GM23338 (cell line): ENCODE results near the gene GBX1. TPM values are rescaled to one million over a fixed set of nuclear protein-coding genes. Genes with fewer than 3 reads are reported as not detected.

ENCODE experiments used
- ATAC-seq: fragments of 200-7000 bp; cut with Tn5 transposase; 3 replicates; pipeline ENCODE4 v1.9.1; 2020
- DNase-seq: peaks from one replicate; pipeline ENCODE4 v3.0.0-alpha.2; 2015; ENCODE audit warnings: low spot score
- H2AFZ ChIP-seq: fragments of 200-600 bp; sonication (generic); 2 replicates; pipeline ENCODE4 v1.8.0; 2016; ENCODE audit warnings: antibody characterized with exemption, mild to moderate bottlenecking, moderate library complexity
- H3F3A ChIP-seq: fragments of 200-600 bp; sonication (generic); replicated peaks from 2 replicates; pipeline ENCODE4 v1.8.0; 2017; ENCODE audit warnings: antibody characterized with exemption, mixed run types, low read depth
- H3K27ac ChIP-seq: fragments of 200-600 bp; sonication (generic); 2 replicates; pipeline ENCODE4 v1.6.1; 2016; ENCODE audit warnings: low read depth
- H3K27me3 ChIP-seq: fragments of 200-600 bp; sonication (generic); 2 replicates; pipeline ENCODE4 v1.8.0; 2016; ENCODE audit warnings: mild to moderate bottlenecking, mixed run types, moderate library complexity; ENCODE audit not compliant: insufficient read depth
- H3K36me3 ChIP-seq: fragments of 200-600 bp; sonication (generic); 2 replicates; pipeline ENCODE4 v1.8.0; 2016; ENCODE audit warnings: mild to moderate bottlenecking; ENCODE audit not compliant: insufficient read depth
- H3K4me1 ChIP-seq: fragments of 200-600 bp; sonication (generic); 2 replicates; pipeline ENCODE4 v1.8.0; 2016; ENCODE audit warnings: mild to moderate bottlenecking, moderate library complexity; ENCODE audit not compliant: insufficient read depth
- H3K4me2 ChIP-seq: fragments of 200-600 bp; sonication (generic); 2 replicates; pipeline ENCODE4 v1.7.1; 2017; ENCODE audit warnings: mixed run types
- H3K4me3 ChIP-seq: fragments of 200-600 bp; sonication (generic); 2 replicates; pipeline ENCODE4 v1.6.1; 2016; ENCODE audit warnings: mixed run types
- H3K79me2 ChIP-seq: fragments of 200-600 bp; sonication (generic); replicated peaks from 2 replicates; pipeline ENCODE4 v1.8.0; 2017; ENCODE audit warnings: mild to moderate bottlenecking; ENCODE audit not compliant: insufficient read depth
- H3K9me2 ChIP-seq: fragments of 200-600 bp; sonication (generic); 2 replicates; pipeline ENCODE4 v1.8.0; 2017; ENCODE audit not compliant: insufficient read depth
- H4K20me1 ChIP-seq: fragments of 200-600 bp; sonication (generic); replicated peaks from 2 replicates; pipeline ENCODE4 v1.8.0; 2017; ENCODE audit warnings: mild to moderate bottlenecking; ENCODE audit not compliant: insufficient read depth
- H3K27ac Mint-ChIP-seq: 2 replicates; pipeline ENCODE4 v1.8.0; 2020; ENCODE audit warnings: inconsistent platforms, mild to moderate bottlenecking, moderate library complexity, mixed read lengths
- H3K27me3 Mint-ChIP-seq: 3 replicates; pipeline ENCODE4 v1.8.0; 2022; ENCODE audit warnings: low read depth, mild to moderate bottlenecking, moderate library complexity, mixed read lengths, inconsistent platforms; ENCODE audit not compliant: insufficient read depth, poor library complexity
- H3K36me3 Mint-ChIP-seq: 3 replicates; pipeline ENCODE4 v1.8.0; 2021; ENCODE audit warnings: low read depth, mild to moderate bottlenecking, inconsistent platforms, moderate library complexity, mixed read lengths
- H3K4me1 Mint-ChIP-seq: 3 replicates; pipeline ENCODE4 v1.8.0; 2020; ENCODE audit warnings: mild to moderate bottlenecking, inconsistent platforms, mixed read lengths
- H3K4me3 Mint-ChIP-seq: 3 replicates; pipeline ENCODE4 v1.8.0; 2021; ENCODE audit warnings: moderate library complexity, mild to moderate bottlenecking, inconsistent platforms, mixed read lengths
- H3K9me3 Mint-ChIP-seq: 3 replicates; pipeline ENCODE4 v1.8.0; 2020; ENCODE audit warnings: moderate library complexity, mild to moderate bottlenecking, inconsistent platforms, mixed read lengths
- CREB1 ChIP-seq: fragments of 250-450 bp; sonication (Bioruptor Pico); IDR thresholded peaks from 2 replicates; pipeline ENCODE4 v1.5.0; 2020; ENCODE audit warnings: low read depth, mild to moderate bottlenecking, moderate library complexity
- ETS1 ChIP-seq: IDR thresholded peaks from 2 replicates; pipeline ENCODE4 v1.6.1; 2016; ENCODE audit warnings: antibody characterized with exemption
- EZH2 ChIP-seq: fragments of 200-600 bp; sonication (generic); IDR thresholded peaks from one replicate; pipeline ENCODE4 v1.8.0; 2017; ENCODE audit warnings: antibody characterized with exemption, mild to moderate bottlenecking, low read depth; ENCODE audit not compliant: unreplicated experiment
- EZH2phosphoT487 ChIP-seq: fragments of 200-600 bp; sonication (generic); IDR thresholded peaks from one replicate; pipeline ENCODE4 v1.8.1; 2018; ENCODE audit warnings: antibody characterized with exemption; ENCODE audit not compliant: unreplicated experiment
- JUNB ChIP-seq: IDR thresholded peaks from one replicate; pipeline ENCODE4 v1.6.1; 2016; ENCODE audit warnings: antibody characterized with exemption; ENCODE audit not compliant: unreplicated experiment
- NANOG ChIP-seq: IDR thresholded peaks from 2 replicates; pipeline ENCODE4 v1.6.1; 2016; ENCODE audit warnings: antibody characterized with exemption, borderline replicate concordance
- POLR2AphosphoS5 ChIP-seq: IDR thresholded peaks from 2 replicates; pipeline ENCODE4 v1.6.1; 2016; ENCODE audit warnings: antibody characterized with exemption, low read depth
- REST ChIP-seq: IDR thresholded peaks from one replicate; pipeline ENCODE4 v1.6.1; 2018; ENCODE audit warnings: antibody characterized with exemption; ENCODE audit not compliant: unreplicated experiment
- STAT1 ChIP-seq: IDR thresholded peaks from one replicate; pipeline ENCODE4 v1.6.1; 2016; ENCODE audit warnings: antibody characterized with exemption; ENCODE audit not compliant: unreplicated experiment
- ZNF114 ChIP-seq: fragments of 250-450 bp; sonication (Bioruptor Pico); IDR thresholded peaks from 2 replicates; pipeline ENCODE4 v1.5.0; 2020; ENCODE audit warnings: mild to moderate bottlenecking, moderate library complexity
- ZNF331 ChIP-seq: fragments of 250-450 bp; sonication (Bioruptor Pico); IDR thresholded peaks from 2 replicates; pipeline ENCODE4 v1.5.0; 2020; ENCODE audit warnings: low read depth, mild to moderate bottlenecking, moderate library complexity
- polyA plus RNA-seq: library from polyadenylated mRNA; unstranded; fragments of >200 nt; fragmentation: Nextera tagmentation; extraction: Ambion mirVana; gene quantifications from 2 replicates; pipeline ENCODE4 v1.2.1, GENCODE V29; 2016
- total RNA-seq: library from RNA; depleted of rRNA; stranded (reverse); fragments of >200 nt; shearing (Covaris generic); gene quantifications from 2 replicates; pipeline ENCODE4 v1.2.3, GENCODE V29; 2014
- TF ChIP-seq, protein P1 (sequence below): fragments of 250-450 bp; sonication (Bioruptor Pico); IDR thresholded peaks from 2 replicates; pipeline ENCODE4 v1.5.0; 2020; ENCODE audit warnings: mild to moderate bottlenecking, moderate library complexity
- TF ChIP-seq, protein P2 (sequence below), 2 experiments: fragments of 200-600 bp in 1 of 2; sonication (generic) in 1 of 2; conservative IDR thresholded peaks; 2 replicates each; pipeline versions ENCODE4 v1.5.1 to v1.6.1; 2016 to 2017; ENCODE audit warnings: antibody characterized with exemption in 2 of 2, low read depth in 2 of 2, mild to moderate bottlenecking in 2 of 2, moderate library complexity in 1 of 2

GBX1 gene
- total and polyA plus RNA-seq, 2 experiments from 2014 or later, result 0.24 TPM; not detected in 1

DNA sequence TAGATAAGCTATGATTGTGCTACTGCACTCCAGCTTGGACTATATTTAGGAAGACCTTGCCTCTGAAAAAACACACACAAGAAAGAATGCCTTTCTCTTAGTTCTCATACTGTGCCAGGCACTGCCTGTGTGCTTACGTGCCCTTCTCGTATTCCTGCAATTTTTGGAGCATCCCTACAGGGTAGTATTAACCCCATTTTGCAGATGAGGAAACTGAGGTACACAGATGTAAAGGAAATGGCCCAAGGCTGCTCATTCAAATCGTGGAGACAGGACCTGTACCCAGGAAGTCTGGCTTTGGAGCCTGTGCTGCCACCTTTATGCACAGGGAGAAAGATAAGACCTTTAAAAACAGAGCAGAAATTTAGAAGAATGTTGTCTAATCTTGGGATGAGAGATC lies 64.5 kb downstream of the GBX1 start:
- H3K36me3 ChIP-seq, result no peaks in the 10 kb centered on the region
- H3K9me2 ChIP-seq, result no peaks in the 10 kb centered on the region
- H3K4me1 ChIP-seq, result peaks cover 52% of the 10 kb centered on the region
- H3K27me3 ChIP-seq, result no peaks in the 10 kb centered on the region
- peaks cover 71% of the 10 kb centered on the region for H3K79me2 ChIP-seq
- H2AFZ ChIP-seq, result no peak overlapping the region
- TF ChIP-seq CREB1 (CRISPR knock-in tag) (no peak), NANOG (no peak), EZH2phosphoT487 (no peak), ZNF114 (CRISPR knock-in tag) (no peak), ZNF331 (CRISPR knock-in tag) (no peak), JUNB (no peak), POLR2AphosphoS5 (no peak), EZH2 (no peak), ETS1 (no peak), STAT1 (no peak), REST (no peak)
- TF ChIP-seq, protein P1, sequence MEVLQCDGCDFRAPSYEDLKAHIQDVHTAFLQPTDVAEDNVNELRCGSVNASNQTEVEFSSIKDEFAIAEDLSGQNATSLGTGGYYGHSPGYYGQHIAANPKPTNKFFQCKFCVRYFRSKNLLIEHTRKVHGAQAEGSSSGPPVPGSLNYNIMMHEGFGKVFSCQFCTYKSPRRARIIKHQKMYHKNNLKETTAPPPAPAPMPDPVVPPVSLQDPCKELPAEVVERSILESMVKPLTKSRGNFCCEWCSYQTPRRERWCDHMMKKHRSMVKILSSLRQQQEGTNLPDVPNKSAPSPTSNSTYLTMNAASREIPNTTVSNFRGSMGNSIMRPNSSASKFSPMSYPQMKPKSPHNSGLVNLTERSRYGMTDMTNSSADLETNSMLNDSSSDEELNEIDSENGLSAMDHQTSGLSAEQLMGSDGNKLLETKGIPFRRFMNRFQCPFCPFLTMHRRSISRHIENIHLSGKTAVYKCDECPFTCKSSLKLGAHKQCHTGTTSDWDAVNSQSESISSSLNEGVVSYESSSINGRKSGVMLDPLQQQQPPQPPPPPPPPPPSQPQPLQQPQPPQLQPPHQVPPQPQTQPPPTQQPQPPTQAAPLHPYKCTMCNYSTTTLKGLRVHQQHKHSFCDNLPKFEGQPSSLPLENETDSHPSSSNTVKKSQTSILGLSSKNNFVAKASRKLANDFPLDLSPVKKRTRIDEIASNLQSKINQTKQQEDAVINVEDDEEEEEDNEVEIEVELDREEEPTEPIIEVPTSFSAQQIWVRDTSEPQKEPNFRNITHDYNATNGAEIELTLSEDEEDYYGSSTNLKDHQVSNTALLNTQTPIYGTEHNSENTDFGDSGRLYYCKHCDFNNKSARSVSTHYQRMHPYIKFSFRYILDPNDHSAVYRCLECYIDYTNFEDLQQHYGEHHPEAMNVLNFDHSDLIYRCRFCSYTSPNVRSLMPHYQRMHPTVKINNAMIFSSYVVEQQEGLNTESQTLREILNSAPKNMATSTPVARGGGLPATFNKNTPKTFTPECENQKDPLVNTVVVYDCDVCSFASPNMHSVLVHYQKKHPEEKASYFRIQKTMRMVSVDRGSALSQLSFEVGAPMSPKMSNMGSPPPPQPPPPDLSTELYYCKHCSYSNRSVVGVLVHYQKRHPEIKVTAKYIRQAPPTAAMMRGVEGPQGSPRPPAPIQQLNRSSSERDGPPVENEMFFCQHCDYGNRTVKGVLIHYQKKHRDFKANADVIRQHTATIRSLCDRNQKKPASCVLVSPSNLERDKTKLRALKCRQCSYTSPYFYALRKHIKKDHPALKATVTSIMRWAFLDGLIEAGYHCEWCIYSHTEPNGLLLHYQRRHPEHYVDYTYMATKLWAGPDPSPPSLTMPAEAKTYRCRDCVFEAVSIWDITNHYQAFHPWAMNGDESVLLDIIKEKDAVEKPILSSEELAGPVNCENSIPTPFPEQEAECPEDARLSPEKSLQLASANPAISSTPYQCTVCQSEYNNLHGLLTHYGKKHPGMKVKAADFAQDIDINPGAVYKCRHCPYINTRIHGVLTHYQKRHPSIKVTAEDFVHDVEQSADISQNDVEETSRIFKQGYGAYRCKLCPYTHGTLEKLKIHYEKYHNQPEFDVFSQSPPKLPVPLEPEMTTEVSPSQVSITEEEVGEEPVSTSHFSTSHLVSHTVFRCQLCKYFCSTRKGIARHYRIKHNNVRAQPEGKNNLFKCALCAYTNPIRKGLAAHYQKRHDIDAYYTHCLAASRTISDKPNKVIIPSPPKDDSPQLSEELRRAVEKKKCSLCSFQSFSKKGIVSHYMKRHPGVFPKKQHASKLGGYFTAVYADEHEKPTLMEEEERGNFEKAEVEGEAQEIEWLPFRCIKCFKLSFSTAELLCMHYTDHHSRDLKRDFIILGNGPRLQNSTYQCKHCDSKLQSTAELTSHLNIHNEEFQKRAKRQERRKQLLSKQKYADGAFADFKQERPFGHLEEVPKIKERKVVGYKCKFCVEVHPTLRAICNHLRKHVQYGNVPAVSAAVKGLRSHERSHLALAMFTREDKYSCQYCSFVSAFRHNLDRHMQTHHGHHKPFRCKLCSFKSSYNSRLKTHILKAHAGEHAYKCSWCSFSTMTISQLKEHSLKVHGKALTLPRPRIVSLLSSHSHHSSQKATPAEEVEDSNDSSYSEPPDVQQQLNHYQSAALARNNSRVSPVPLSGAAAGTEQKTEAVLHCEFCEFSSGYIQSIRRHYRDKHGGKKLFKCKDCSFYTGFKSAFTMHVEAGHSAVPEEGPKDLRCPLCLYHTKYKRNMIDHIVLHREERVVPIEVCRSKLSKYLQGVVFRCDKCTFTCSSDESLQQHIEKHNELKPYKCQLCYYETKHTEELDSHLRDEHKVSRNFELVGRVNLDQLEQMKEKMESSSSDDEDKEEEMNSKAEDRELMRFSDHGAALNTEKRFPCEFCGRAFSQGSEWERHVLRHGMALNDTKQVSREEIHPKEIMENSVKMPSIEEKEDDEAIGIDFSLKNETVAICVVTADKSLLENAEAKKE, result no peak
- TF ChIP-seq, protein P2, sequence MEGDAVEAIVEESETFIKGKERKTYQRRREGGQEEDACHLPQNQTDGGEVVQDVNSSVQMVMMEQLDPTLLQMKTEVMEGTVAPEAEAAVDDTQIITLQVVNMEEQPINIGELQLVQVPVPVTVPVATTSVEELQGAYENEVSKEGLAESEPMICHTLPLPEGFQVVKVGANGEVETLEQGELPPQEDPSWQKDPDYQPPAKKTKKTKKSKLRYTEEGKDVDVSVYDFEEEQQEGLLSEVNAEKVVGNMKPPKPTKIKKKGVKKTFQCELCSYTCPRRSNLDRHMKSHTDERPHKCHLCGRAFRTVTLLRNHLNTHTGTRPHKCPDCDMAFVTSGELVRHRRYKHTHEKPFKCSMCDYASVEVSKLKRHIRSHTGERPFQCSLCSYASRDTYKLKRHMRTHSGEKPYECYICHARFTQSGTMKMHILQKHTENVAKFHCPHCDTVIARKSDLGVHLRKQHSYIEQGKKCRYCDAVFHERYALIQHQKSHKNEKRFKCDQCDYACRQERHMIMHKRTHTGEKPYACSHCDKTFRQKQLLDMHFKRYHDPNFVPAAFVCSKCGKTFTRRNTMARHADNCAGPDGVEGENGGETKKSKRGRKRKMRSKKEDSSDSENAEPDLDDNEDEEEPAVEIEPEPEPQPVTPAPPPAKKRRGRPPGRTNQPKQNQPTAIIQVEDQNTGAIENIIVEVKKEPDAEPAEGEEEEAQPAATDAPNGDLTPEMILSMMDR (conservative IDR thresholded peaks at IDR 0.05; ENCODE audit: low read depth in 2 of 2), result no peak
- Mint-ChIP-seq H3K36me3 (peaks cover 2% of the 10 kb centered on the region; the same call in 2 of the 3 replicates), H3K4me1 (peaks cover 42% of the 10 kb centered on the region), H3K4me3 (no peak overlapping the region), H3K9me3 (no peaks in the 10 kb centered on the region), H3K27me3 (peaks cover 10% of the 10 kb centered on the region), H3K27ac (no peak overlapping the region)
- ATAC-seq (no peak), DNase-seq (no peak)
- peaks cover 16% of the 10 kb centered on the region; the same call in 1 of the 2 replicates for H3F3A ChIP-seq
- H3K27ac ChIP-seq, result no peak overlapping the region; the same call in 1 of the 2 replicates
- no peak overlapping the region for H3K4me3 ChIP-seq
- peak overlapping the region; percentile 60 for H3K4me2 ChIP-seq
- peaks cover 11% of the 10 kb centered on the region; the same call in 1 of the 2 replicates for H4K20me1 ChIP-seq
